Activated T-cell treated with anti-CD3 and anti-CD28 coated beads, Interleukin-2, amount 50 U/mL, for 24 hours (primary cell): ENCODE data around the gene HAUS1.
"Not testable (repeated sequence)": the region's sequence is repeated elsewhere in the genome, so short reads cannot be mapped to it uniquely, and the experiment has no call there.

Experiments
- DNase-seq: peaks from one replicate; pipeline ENCODE4 v3.0.0-alpha.2; 2020
- H3K27ac Mint-ChIP-seq: 2 replicates; pipeline ENCODE4 v1.8.0; 2020; ENCODE audit warnings: mild to moderate bottlenecking, mixed read lengths
- H3K27me3 Mint-ChIP-seq: 2 replicates; pipeline ENCODE4 v1.8.0; 2020; ENCODE audit warnings: mixed read lengths
- H3K36me3 Mint-ChIP-seq: 2 replicates; pipeline ENCODE4 v1.8.0; 2020; ENCODE audit warnings: low read depth, mixed read lengths
- H3K4me1 Mint-ChIP-seq: 2 replicates; pipeline ENCODE4 v1.8.0; 2020; ENCODE audit warnings: low read depth, mixed read lengths
- H3K4me3 Mint-ChIP-seq: 2 replicates; pipeline ENCODE4 v1.8.0; 2020; ENCODE audit warnings: mild to moderate bottlenecking, moderate library complexity, mixed read lengths
- H3K9me3 Mint-ChIP-seq: 2 replicates; pipeline ENCODE4 v1.8.0; 2020; ENCODE audit warnings: mixed read lengths

The HAUS1 gene

GRCh38 chr18:46110406-46110805, 6.2 kb downstream of the HAUS1 start:
- Mint-ChIP-seq H3K9me3 (no peaks in the 10 kb centered on the region), H3K4me3 (no peak overlapping the region), H3K27ac (no peak overlapping the region), H3K4me1 (peaks cover 27% of the 10 kb centered on the region), H3K36me3 (peaks cover 75% of the 10 kb centered on the region), H3K27me3 (no peaks in the 10 kb centered on the region)
- DNase-seq: no peak

- DNase-seq: no peak
- Mint-ChIP-seq H3K4me1 (peaks cover 12% of the 10 kb centered on the region), H3K27me3 (no peaks in the 10 kb centered on the region), H3K9me3 (no peaks in the 10 kb centered on the region), H3K4me3 (no peak overlapping the region), H3K36me3 (peaks cover 76% of the 10 kb centered on the region), H3K27ac (no peak overlapping the region)
These were observed 9.6 kb downstream of the HAUS1 start for GRCh38 chr18:46113751-46114150.

- H3K9me3 Mint-ChIP-seq, H3K27ac Mint-ChIP-seq, DNase-seq, H3K27me3 Mint-ChIP-seq, H3K4me1 Mint-ChIP-seq, H3K4me3 Mint-ChIP-seq: not testable (repeated sequence)
- H3K36me3 Mint-ChIP-seq: peaks cover 85% of the 10 kb centered on the region
These were observed 22.4 kb downstream of the HAUS1 start for GRCh38 chr18:46126625-46127024.

- H3K4me1 Mint-ChIP-seq: no peaks in the 10 kb centered on the region
- H3K9me3 Mint-ChIP-seq: no peaks in the 10 kb centered on the region
- H3K27ac Mint-ChIP-seq: no peak overlapping the region
- H3K36me3 Mint-ChIP-seq: peaks cover 58% of the 10 kb centered on the region
- no peak overlapping the region for H3K4me3 Mint-ChIP-seq
- H3K27me3 Mint-ChIP-seq: no peaks in the 10 kb centered on the region
- DNase-seq: no peak
These were observed 25.9 kb downstream of the HAUS1 start for GRCh38 chr18:46130061-46130460.

- H3K36me3 Mint-ChIP-seq: peaks cover 54% of the 10 kb centered on the region
- H3K27ac Mint-ChIP-seq, H3K4me1 Mint-ChIP-seq, H3K27me3 Mint-ChIP-seq, H3K9me3 Mint-ChIP-seq, H3K4me3 Mint-ChIP-seq, DNase-seq: not testable (repeated sequence)
These were observed 26.4 kb downstream of the HAUS1 start for GRCh38 chr18:46130549-46130948.

GRCh38 chr18:46133534-46133933, 29.3 kb downstream of the HAUS1 start:
- Mint-ChIP-seq H3K4me1 (no peaks in the 10 kb centered on the region), H3K36me3 (peaks cover 26% of the 10 kb centered on the region), H3K27ac (no peak overlapping the region), H3K4me3 (no peak overlapping the region), H3K27me3 (no peaks in the 10 kb centered on the region), H3K9me3 (no peaks in the 10 kb centered on the region)
- no peak for DNase-seq

- Mint-ChIP-seq H3K4me1 (no peaks in the 10 kb centered on the region), H3K27ac (no peak overlapping the region), H3K4me3 (no peak overlapping the region), H3K36me3 (peaks cover 11% of the 10 kb centered on the region), H3K9me3 (no peaks in the 10 kb centered on the region), H3K27me3 (no peaks in the 10 kb centered on the region)
- no peak for DNase-seq
These were observed 30.9 kb downstream of the HAUS1 start for GRCh38 chr18:46134920-46135675.

GRCh38 chr18:46140173-46140572, 36.0 kb downstream of the HAUS1 start:
- H3K27me3 Mint-ChIP-seq: no peaks in the 10 kb centered on the region

GRCh38 chr18:46141199-46141598, 37.0 kb downstream of the HAUS1 start:
- H3K27ac Mint-ChIP-seq: no peak overlapping the region
- H3K36me3 Mint-ChIP-seq: no peaks in the 10 kb centered on the region
- DNase-seq: no peak
- no peaks in the 10 kb centered on the region for H3K9me3 Mint-ChIP-seq
- no peak overlapping the region for H3K4me3 Mint-ChIP-seq
- H3K27me3 Mint-ChIP-seq: no peaks in the 10 kb centered on the region
- H3K4me1 Mint-ChIP-seq: no peaks in the 10 kb centered on the region

More at GRCh38 chr18:46140173-46140572, 36.0 kb downstream of the HAUS1 start:
- H3K36me3 Mint-ChIP-seq: no peaks in the 10 kb centered on the region
- no peak overlapping the region for H3K27ac Mint-ChIP-seq
- no peaks in the 10 kb centered on the region for H3K4me1 Mint-ChIP-seq
- DNase-seq: no peak
- no peak overlapping the region for H3K4me3 Mint-ChIP-seq
- no peaks in the 10 kb centered on the region for H3K9me3 Mint-ChIP-seq

- Mint-ChIP-seq H3K36me3 (no peaks in the 10 kb centered on the region), H3K4me3 (no peak overlapping the region), H3K4me1 (peaks cover 34% of the 10 kb centered on the region), H3K27me3 (no peaks in the 10 kb centered on the region), H3K9me3 (no peaks in the 10 kb centered on the region), H3K27ac (no peak overlapping the region)
- peak; percentile 58 for DNase-seq
These were observed 44.6 kb downstream of the HAUS1 start for GRCh38 chr18:46148810-46149209.

- Mint-ChIP-seq H3K9me3 (no peaks in the 10 kb centered on the region), H3K27me3 (no peaks in the 10 kb centered on the region), H3K4me3 (no peak overlapping the region), H3K27ac (no peak overlapping the region), H3K4me1 (peaks cover 66% of the 10 kb centered on the region), H3K36me3 (no peaks in the 10 kb centered on the region)
- DNase-seq: no peak
These were observed 48.2 kb downstream of the HAUS1 start for GRCh38 chr18:46152436-46152807.

GRCh38 chr18:46152808-46153617, 48.8 kb downstream of the HAUS1 start:
- Mint-ChIP-seq H3K4me3 (no peak overlapping the region), H3K27me3 (no peaks in the 10 kb centered on the region), H3K27ac (no peak overlapping the region), H3K36me3 (no peaks in the 10 kb centered on the region), H3K9me3 (no peaks in the 10 kb centered on the region), H3K4me1 (peaks cover 72% of the 10 kb centered on the region)
- no peak for DNase-seq

GRCh38 chr18:46155641-46156051, 51.5 kb downstream of the HAUS1 start:
- DNase-seq: peak; percentile 41
- Mint-ChIP-seq H3K27ac (peak overlapping the region; percentile 97), H3K9me3 (no peaks in the 10 kb centered on the region), H3K4me1 (peaks cover 71% of the 10 kb centered on the region), H3K4me3 (peak overlapping the region; percentile 65), H3K27me3 (no peaks in the 10 kb centered on the region), H3K36me3 (no peaks in the 10 kb centered on the region)

GRCh38 chr18:46156124-46156745, 52.0 kb downstream of the HAUS1 start:
- Mint-ChIP-seq H3K27me3 (no peaks in the 10 kb centered on the region), H3K27ac (peak overlapping the region; percentile 97), H3K36me3 (no peaks in the 10 kb centered on the region), H3K9me3 (no peaks in the 10 kb centered on the region), H3K4me1 (peaks cover 74% of the 10 kb centered on the region), H3K4me3 (peak overlapping the region; percentile 65)
- peak; percentile 47 for DNase-seq

GRCh38 chr18:46156843-46157242, 52.7 kb downstream of the HAUS1 start:
- Mint-ChIP-seq H3K4me3 (no peak overlapping the region), H3K4me1 (peaks cover 72% of the 10 kb centered on the region), H3K27me3 (no peaks in the 10 kb centered on the region), H3K9me3 (no peaks in the 10 kb centered on the region), H3K27ac (peak overlapping the region; percentile 97), H3K36me3 (no peaks in the 10 kb centered on the region)
- peak; percentile 36 for DNase-seq
